Large intestine (tissue), 3 donors: ENCODE data around the gene SCG3. TPM values are rescaled to one million over a fixed set of nuclear protein-coding genes. Genes with fewer than 3 reads are reported as not detected.

Experiments used
- DNase-seq, 2 donors: peaks; one replicate each; pipeline versions ENCODE4 v3.0.0 to v3.0.0-alpha.2; 2013
- H3K27ac ChIP-seq: one replicate; pipeline ENCODE4 v1.5.1; 2013; ENCODE audit warnings: low read length
- H3K27me3 ChIP-seq: 2 replicates; pipeline ENCODE4 v1.6.1; 2013; ENCODE audit warnings: low read length; ENCODE audit not compliant: control insufficient read depth, insufficient read depth
- H3K36me3 ChIP-seq: 2 replicates; pipeline ENCODE4 v1.6.1; 2013; ENCODE audit warnings: low read length; ENCODE audit not compliant: control insufficient read depth, insufficient read depth
- H3K4me1 ChIP-seq: one replicate; pipeline ENCODE4 v1.6.1; 2013; ENCODE audit warnings: low read length; ENCODE audit not compliant: control insufficient read depth, insufficient read depth
- H3K4me3 ChIP-seq: one replicate; pipeline ENCODE4 v1.5.1; 2013; ENCODE audit warnings: low read length
- H3K9me3 ChIP-seq: one replicate; pipeline ENCODE4 v1.6.1; 2013; ENCODE audit warnings: mild to moderate bottlenecking, low read depth, low read length, moderate library complexity; ENCODE audit not compliant: control insufficient read depth
- WGBS: methylation state at CpG from one replicate; pipeline ENCODE4 v1.1.5; 2013; ENCODE audit warnings: low lambda C conversion rate; ENCODE audit not compliant: insufficient coverage; 5-methylcytosine and 5-hydroxymethylcytosine counted together
- polyA plus RNA-seq: library from polyadenylated mRNA; unstranded; fragments of 120-200 nt; gene quantifications from one replicate; pipeline ENCODE4 v1.2.1, GENCODE V29; 2013

Gene SCG3
- polyA plus RNA-seq, 1 donor: 10.0 TPM

GRCh38 chr15:51677452-51677851 lies 3.9 kb upstream of the SCG3 start:
- no peak overlapping the region for H3K4me3 ChIP-seq

GRCh38 chr15:51678096-51678495 lies 3.2 kb upstream of the SCG3 start:
- Histone ChIP-seq H3K9me3 (no peaks in the 10 kb centered on the region), H3K27me3 (peaks cover 7% of the 10 kb centered on the region), H3K4me1 (peaks cover 6% of the 10 kb centered on the region), H3K36me3 (no peaks in the 10 kb centered on the region), H3K4me3 (no peak overlapping the region), H3K27ac (no peak overlapping the region)
- DNase-seq: no peak
- 57% methylated on average over 1 of the region's 2 CpGs for WGBS

More at GRCh38 chr15:51677452-51677851, 3.9 kb upstream of the SCG3 start:
- WGBS: 100% methylated on average over 1 of the region's 2 CpGs
- Histone ChIP-seq H3K36me3 (no peaks in the 10 kb centered on the region), H3K4me1 (peaks cover 6% of the 10 kb centered on the region), H3K27ac (no peak overlapping the region), H3K27me3 (peaks cover 5% of the 10 kb centered on the region), H3K9me3 (no peaks in the 10 kb centered on the region)
- no peak for DNase-seq

GRCh38 chr15:51680321-51680720 lies 982 bp upstream of the SCG3 start:
- no peak for DNase-seq
- no peaks in the 10 kb centered on the region for H3K9me3 ChIP-seq
- H3K4me1 ChIP-seq: peaks cover 6% of the 10 kb centered on the region
- peaks cover 8% of the 10 kb centered on the region for H3K27me3 ChIP-seq
- H3K27ac ChIP-seq: no peak overlapping the region
- WGBS: no CpG with 5 or more reads among the region's 2 CpGs
- no peak overlapping the region for H3K4me3 ChIP-seq
- H3K36me3 ChIP-seq: no peaks in the 10 kb centered on the region

GRCh38 chr15:51687565-51687964 lies 6.3 kb downstream of the SCG3 start:
- WGBS: no CpG with 5 or more reads among the region's 1 CpG
- Histone ChIP-seq H3K27ac (no peak overlapping the region), H3K36me3 (no peaks in the 10 kb centered on the region), H3K4me1 (no peaks in the 10 kb centered on the region), H3K4me3 (no peak overlapping the region), H3K27me3 (peaks cover 3% of the 10 kb centered on the region), H3K9me3 (no peaks in the 10 kb centered on the region)
- DNase-seq: no peak

GRCh38 chr15:51688863-51689262 lies 7.6 kb downstream of the SCG3 start:
- no peaks in the 10 kb centered on the region for H3K36me3 ChIP-seq
- H3K27me3 ChIP-seq: no peaks in the 10 kb centered on the region
- H3K9me3 ChIP-seq: no peaks in the 10 kb centered on the region
- H3K27ac ChIP-seq: no peak overlapping the region
- 60% methylated on average over 1 of the region's 2 CpGs for WGBS
- no peaks in the 10 kb centered on the region for H3K4me1 ChIP-seq
- DNase-seq: no peak
- no peak overlapping the region for H3K4me3 ChIP-seq

- no CpG with 5 or more reads among the region's 3 CpGs for WGBS
- Histone ChIP-seq H3K27ac (no peak overlapping the region), H3K36me3 (no peaks in the 10 kb centered on the region), H3K4me1 (no peaks in the 10 kb centered on the region), H3K9me3 (no peaks in the 10 kb centered on the region), H3K4me3 (no peak overlapping the region), H3K27me3 (no peaks in the 10 kb centered on the region)
- DNase-seq: no peak
Observed at GRCh38 chr15:51692154-51692553, 10.9 kb downstream of the SCG3 start.

- Histone ChIP-seq H3K4me1 (no peaks in the 10 kb centered on the region), H3K36me3 (no peaks in the 10 kb centered on the region)
- DNase-seq: no peak
Observed at GRCh38 chr15:51696566-51696965, 15.3 kb downstream of the SCG3 start.

GRCh38 chr15:51697163-51697562 lies 15.9 kb downstream of the SCG3 start:
- H3K27me3 ChIP-seq: no peaks in the 10 kb centered on the region
- H3K4me1 ChIP-seq: no peaks in the 10 kb centered on the region
- no peak for DNase-seq
- WGBS: no CpG with 5 or more reads among the region's 2 CpGs
- no peaks in the 10 kb centered on the region for H3K9me3 ChIP-seq
- no peaks in the 10 kb centered on the region for H3K36me3 ChIP-seq
- no peak overlapping the region for H3K27ac ChIP-seq
- H3K4me3 ChIP-seq: no peak overlapping the region

More at GRCh38 chr15:51696566-51696965, 15.3 kb downstream of the SCG3 start:
- Histone ChIP-seq H3K27ac (no peak overlapping the region), H3K27me3 (no peaks in the 10 kb centered on the region), H3K9me3 (no peaks in the 10 kb centered on the region), H3K4me3 (no peak overlapping the region)
- WGBS: 100% methylated on average over 2 of the region's 5 CpGs

- Histone ChIP-seq H3K36me3 (no peaks in the 10 kb centered on the region), H3K27me3 (no peaks in the 10 kb centered on the region), H3K9me3 (no peaks in the 10 kb centered on the region), H3K4me3 (no peak overlapping the region), H3K27ac (no peak overlapping the region), H3K4me1 (no peaks in the 10 kb centered on the region)
- no peak for DNase-seq
- WGBS: 90% methylated on average over 1 of the region's 1 CpG
Observed at GRCh38 chr15:51699373-51699772, 18.1 kb downstream of the SCG3 start.

- no peak for DNase-seq
- Histone ChIP-seq H3K36me3 (no peaks in the 10 kb centered on the region), H3K9me3 (no peaks in the 10 kb centered on the region), H3K4me3 (no peak overlapping the region), H3K4me1 (no peaks in the 10 kb centered on the region), H3K27ac (no peak overlapping the region), H3K27me3 (no peaks in the 10 kb centered on the region)
- WGBS: no CpG with 5 or more reads among the region's 1 CpG
Observed at GRCh38 chr15:51702710-51703109, 21.4 kb downstream of the SCG3 start.

GRCh38 chr15:51706291-51706690 lies 25.0 kb downstream of the SCG3 start:
- H3K4me1 ChIP-seq: peaks cover 3% of the 10 kb centered on the region
- no peak overlapping the region for H3K4me3 ChIP-seq
- H3K9me3 ChIP-seq: no peaks in the 10 kb centered on the region
- no peaks in the 10 kb centered on the region for H3K27me3 ChIP-seq
- no peak overlapping the region for H3K27ac ChIP-seq
- H3K36me3 ChIP-seq: no peaks in the 10 kb centered on the region
- WGBS: 83% methylated on average over 1 of the region's 5 CpGs
- peak in 1 of 2 donors; percentile 34 for DNase-seq
